ENCODE results near the gene SLC25A26.
"Not testable (repeated sequence)": the region's sequence is repeated elsewhere in the genome, so short reads cannot be mapped to it uniquely, and the experiment has no call there.

DNA sequence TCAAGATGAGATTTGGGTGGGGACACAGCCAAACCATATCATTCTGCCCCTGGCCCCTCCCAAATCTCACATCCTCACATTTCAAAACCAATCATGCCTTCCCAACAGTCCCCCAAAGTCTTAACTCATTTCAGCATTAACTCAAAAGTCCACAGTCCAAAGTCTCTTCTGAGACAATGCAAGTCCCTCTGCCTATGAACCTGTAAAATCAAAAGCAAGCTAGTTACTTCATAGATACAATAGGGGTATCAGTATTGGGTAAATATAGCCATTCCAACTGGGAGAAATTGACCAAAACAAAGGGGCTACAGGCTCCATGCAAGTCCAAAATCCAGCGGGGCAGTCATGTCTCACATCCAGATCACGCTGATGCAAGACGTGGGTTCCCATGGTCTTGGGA is 200.3 kb downstream of the SLC25A26 start:
- TF ChIP-seq, protein P1, sequence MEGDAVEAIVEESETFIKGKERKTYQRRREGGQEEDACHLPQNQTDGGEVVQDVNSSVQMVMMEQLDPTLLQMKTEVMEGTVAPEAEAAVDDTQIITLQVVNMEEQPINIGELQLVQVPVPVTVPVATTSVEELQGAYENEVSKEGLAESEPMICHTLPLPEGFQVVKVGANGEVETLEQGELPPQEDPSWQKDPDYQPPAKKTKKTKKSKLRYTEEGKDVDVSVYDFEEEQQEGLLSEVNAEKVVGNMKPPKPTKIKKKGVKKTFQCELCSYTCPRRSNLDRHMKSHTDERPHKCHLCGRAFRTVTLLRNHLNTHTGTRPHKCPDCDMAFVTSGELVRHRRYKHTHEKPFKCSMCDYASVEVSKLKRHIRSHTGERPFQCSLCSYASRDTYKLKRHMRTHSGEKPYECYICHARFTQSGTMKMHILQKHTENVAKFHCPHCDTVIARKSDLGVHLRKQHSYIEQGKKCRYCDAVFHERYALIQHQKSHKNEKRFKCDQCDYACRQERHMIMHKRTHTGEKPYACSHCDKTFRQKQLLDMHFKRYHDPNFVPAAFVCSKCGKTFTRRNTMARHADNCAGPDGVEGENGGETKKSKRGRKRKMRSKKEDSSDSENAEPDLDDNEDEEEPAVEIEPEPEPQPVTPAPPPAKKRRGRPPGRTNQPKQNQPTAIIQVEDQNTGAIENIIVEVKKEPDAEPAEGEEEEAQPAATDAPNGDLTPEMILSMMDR (IDR thresholded peaks at IDR 0.05): not testable (repeated sequence)
- not testable (repeated sequence) for TF ChIP-seq EP300, POLR2A (IDR thresholded peaks at IDR 0.05)
